HepG2 (cell line): ENCODE measurements around the gene IL24. TPM values are rescaled to one million over a fixed set of nuclear protein-coding genes. Genes with fewer than 3 reads are reported as not detected.

Experiments
- ATAC-seq: fragments of 200-7000 bp; cut with Tn5 transposase; 3 replicates; pipeline ENCODE4 v1.9.1; 2020; ENCODE audit warnings: mild to moderate bottlenecking, moderate library complexity
- BruUV-seq: library from RNA; stranded (reverse); fragments of 400-500 nt; replicated peaks from 2 replicates; lab custom pipeline; 2021; lab: Mats Ljungman, UMichigan
- CTCF ChIA-PET: fragments of 300-600 bp; formaldehyde crosslinking; extraction: SDS; loops from one replicate; lab custom pipeline; 2021; ENCODE audit warnings: low total read pairs, inconsistent platforms, low intra/inter-chr PET ratio; lab: Yijun Ruan, JAX
- POLR2A ChIA-PET: fragments of 350-600 bp; sonication (Branson Sonifier 250); formaldehyde crosslinking; loops from one replicate; lab custom pipeline; 2020; ENCODE audit warnings: antibody characterized with exemption, inconsistent platforms; lab: Yijun Ruan, JAX
- DNase-seq: peaks from one replicate; pipeline ENCODE4 v3.0.0-alpha.2; 2015; ENCODE audit warnings: low spot score
- FAIRE-seq: peaks from 3 replicates; lab custom pipeline; 2011; peaks lifted over from hg19 to GRCh38; lab: Jason Lieb, UNC
- H2AFZ ChIP-seq: one replicate; pipeline ENCODE4 v1.6.1; 2011; ENCODE audit warnings: low read length, inconsistent platforms
- H3K27ac ChIP-seq: fragments of 300-600 bp; 3 replicates; pipeline ENCODE4 v1.8.0; 2011; ENCODE audit warnings: mixed run types, mild to moderate bottlenecking, mixed read lengths, low read length, inconsistent platforms; ENCODE audit not compliant: insufficient read depth; ENCODE audit errors: extremely low read length
- H3K27me3 ChIP-seq, 2 experiments: fragments of 200-600 bp in 1 of 2; 2 replicates in 1 of 2; 3 replicates in 1 of 2; pipeline versions ENCODE4 v1.6.0 to v1.8.0; 2011; ENCODE audit warnings: low read length in 2 of 2, mild to moderate bottlenecking in 2 of 2, moderate library complexity in 2 of 2, inconsistent platforms in 1 of 2; ENCODE audit not compliant: insufficient read depth in 2 of 2, control insufficient read depth in 1 of 2
- H3K36me3 ChIP-seq, 2 experiments: fragments of 200-600 bp in 1 of 2; replicated peaks in 1 of 2; 2 replicates in 1 of 2; 3 replicates in 1 of 2; pipeline versions ENCODE4 v1.5.1 to v1.8.0; 2011; ENCODE audit warnings: low read length in 2 of 2, inconsistent platforms in 1 of 2; ENCODE audit not compliant: insufficient read depth in 2 of 2, control insufficient read depth in 1 of 2
- H3K4me1 ChIP-seq: 2 replicates; pipeline ENCODE4 v1.5.1; 2012; ENCODE audit warnings: low read length, inconsistent platforms; ENCODE audit not compliant: insufficient read depth
- H3K4me2 ChIP-seq: 2 replicates; pipeline ENCODE4 v1.6.0; 2011; ENCODE audit warnings: low read depth, low read length, inconsistent platforms
- H3K4me3 ChIP-seq, 3 experiments: fragments of 200-600 bp in 1 of 3; sonication (generic), shearing (Covaris generic) in 1 of 3; replicated peaks in 1 of 3; 2 replicates each; pipeline ENCODE4 v1.5.1; 2011 to 2016; ENCODE audit warnings: low read length in 3 of 3, inconsistent platforms in 2 of 3, low read depth in 2 of 3, mild to moderate bottlenecking in 2 of 3, control low read depth in 1 of 3, mixed read lengths in 1 of 3; ENCODE audit not compliant: insufficient read depth in 1 of 3
- H3K79me2 ChIP-seq: one replicate; pipeline ENCODE4 v1.6.1; 2011; ENCODE audit warnings: low read length, inconsistent platforms; ENCODE audit not compliant: insufficient read depth
- H3K9ac ChIP-seq: 2 replicates; pipeline ENCODE4 v1.6.0; 2011; ENCODE audit warnings: mild to moderate bottlenecking, low read depth, low read length, inconsistent platforms; ENCODE audit not compliant: insufficient read depth
- H3K9me3 ChIP-seq: 2 replicates; pipeline ENCODE4 v1.5.1; 2012; ENCODE audit warnings: mild to moderate bottlenecking, low read length
- H4K20me1 ChIP-seq: 2 replicates; pipeline ENCODE4 v1.6.0; 2011; ENCODE audit warnings: inconsistent platforms, mild to moderate bottlenecking, low read length, moderate library complexity; ENCODE audit not compliant: insufficient read depth
- CTCF ChIP-seq: sonication (generic); formaldehyde crosslinking; IDR thresholded peaks from 2 replicates; pipeline ENCODE4 v1.5.0; 2020; ENCODE audit warnings: mild to moderate bottlenecking, missing genetic modification reagents, moderate library complexity
- IKZF1 ChIP-seq: fragments of 450-650 bp; IDR thresholded peaks from 2 replicates; pipeline ENCODE4 v1.7.1; 2016
- TCF7L2 ChIP-seq: IDR thresholded peaks from 2 replicates; pipeline ENCODE4 v1.6.1; 2011; ENCODE audit warnings: mild to moderate bottlenecking, low read depth, low read length, moderate library complexity
- TFAP4 ChIP-seq: sonication (generic); IDR thresholded peaks from 2 replicates; pipeline ENCODE4 v1.6.1; 2016; ENCODE audit warnings: low read depth, borderline replicate concordance
- XRCC5 ChIP-seq: fragments of 200-400 bp; formaldehyde crosslinking; optimal IDR thresholded peaks from 2 replicates; pipeline ENCODE3; 2017; ENCODE audit warnings: mild to moderate bottlenecking, low read length
- YY1 ChIP-seq: IDR thresholded peaks from 2 replicates; pipeline ENCODE4 v1.6.1; 2011; ENCODE audit warnings: low read length, low read depth, moderate library complexity, mild to moderate bottlenecking; ENCODE audit not compliant: insufficient read depth, insufficient replicate concordance
- ZFP36 ChIP-seq: fragments of 150-350 bp; IDR thresholded peaks from 2 replicates; pipeline ENCODE4 v1.6.1; 2018; ENCODE audit warnings: borderline replicate concordance, low read length, low read depth; ENCODE audit not compliant: partially characterized antibody
- ZFP41 ChIP-seq: sonication (generic); formaldehyde crosslinking; IDR thresholded peaks from 2 replicates; pipeline ENCODE4 v1.4.0; 2020; ENCODE audit warnings: mild to moderate bottlenecking, missing genetic modification reagents, borderline replicate concordance
- ZNF496 ChIP-seq: sonication (generic); formaldehyde crosslinking; IDR thresholded peaks from 2 replicates; pipeline ENCODE4 v1.8.1; 2023; ENCODE audit warnings: mild to moderate bottlenecking, moderate library complexity, missing genetic modification reagents; ENCODE audit not compliant: insufficient replicate concordance
- ZNF639 ChIP-seq: conservative IDR thresholded peaks from 2 replicates; pipeline ENCODE4 v1.6.1; 2018; ENCODE audit warnings: missing genetic modification reagents
- ZNF644 ChIP-seq: IDR thresholded peaks from 2 replicates; pipeline ENCODE4 v1.6.1; 2016; ENCODE audit warnings: low read depth
- ZSCAN22 ChIP-seq: sonication (generic); formaldehyde crosslinking; IDR thresholded peaks from 2 replicates; pipeline ENCODE4 v1.4.0; 2020; ENCODE audit warnings: mild to moderate bottlenecking, missing genetic modification reagents
- WGBS: methylation state at CpG from one replicate; pipeline ENCODE4 v1.1.6; 2017; ENCODE audit warnings: low lambda C conversion rate; 5-methylcytosine and 5-hydroxymethylcytosine counted together
- in situ Hi-C: cut with HindIII; loops from 2 replicates; pipeline ENCODE4 v1.10.0; 2017; ENCODE audit warnings: low pct_unique_long_range_greater_than_20kb; ENCODE audit not compliant: extremely low pct_ligation_motif_present
- intact Hi-C: fragments of 100-400 bp; cut with micrococcal nuclease; formaldehyde crosslinking; loops from one replicate; pipeline ENCODE4 v1.10.0; 2022; ENCODE audit not compliant: unreplicated experiment
- polyA plus RNA-seq, 8 experiments: library from polyadenylated mRNA; depleted of rRNA in 3 of 8; stranded (reverse) in 7 of 8; unstranded in 1 of 8; fragments of >200 nt; fragmentation: Illumina TruSeq in 4 of 8; extraction: Trizol in 4 of 8; gene quantifications; 2 replicates each; pipeline versions ENCODE4 v1.2.1 to v1.2.3, GENCODE V29; 2011 to 2016; ENCODE audit warnings: low read depth in 4 of 8, missing spikeins in 1 of 8, mixed read lengths in 1 of 8; ENCODE audit not compliant: insufficient read depth in 1 of 8
- total RNA-seq, 5 experiments: library from RNA; depleted of rRNA; stranded (reverse); fragments of >200 nt; fragmentation: Illumina TruSeq; extraction: Trizol; gene quantifications; 2 replicates each; pipeline ENCODE4 v1.2.3, GENCODE V29; 2016; ENCODE audit warnings: low read depth in 1 of 5
- TF ChIP-seq, protein P1 (sequence below): sonication (generic); formaldehyde crosslinking; IDR thresholded peaks from 2 replicates; pipeline ENCODE4 v1.4.0; 2020; ENCODE audit warnings: missing genetic modification reagents, borderline replicate concordance
- TF ChIP-seq, protein P2 (sequence below): sonication (generic); formaldehyde crosslinking; IDR thresholded peaks from 2 replicates; pipeline ENCODE4; 2020; ENCODE audit warnings: missing genetic modification reagents, mild to moderate bottlenecking, borderline replicate concordance

IL24 gene
- total and polyA plus RNA-seq, 2 of the 13 experiments (the other 11 are each of a cell fraction or from before 2014, with no cell fraction given) = not detected

GRCh38 chr1:206907304-206907991 is 10.2 kb downstream of the IL24 start:
- peak; percentile 9 for DNase-seq
- CTCF ChIA-PET = no interaction called here
- H3K27ac ChIP-seq = no peak overlapping the region
- TF ChIP-seq TCF7L2 (no peak), ZNF639 (no peak), ZFP41 (CRISPR knock-in tag) (no peak), YY1 (peak; percentile 50), XRCC5 (peak; percentile 60), ZFP36 (no peak), ZNF644 (CRISPR knock-in tag) (peak; percentile 68; the same call in 1 of the 2 replicates), CTCF (CRISPR knock-in tag) (peak; percentile 57), ZNF496 (CRISPR knock-in tag) (no peak), IKZF1 (no peak), TFAP4 (no peak), ZSCAN22 (CRISPR knock-in tag) (peak; percentile 92)
- TF ChIP-seq, protein P1, sequence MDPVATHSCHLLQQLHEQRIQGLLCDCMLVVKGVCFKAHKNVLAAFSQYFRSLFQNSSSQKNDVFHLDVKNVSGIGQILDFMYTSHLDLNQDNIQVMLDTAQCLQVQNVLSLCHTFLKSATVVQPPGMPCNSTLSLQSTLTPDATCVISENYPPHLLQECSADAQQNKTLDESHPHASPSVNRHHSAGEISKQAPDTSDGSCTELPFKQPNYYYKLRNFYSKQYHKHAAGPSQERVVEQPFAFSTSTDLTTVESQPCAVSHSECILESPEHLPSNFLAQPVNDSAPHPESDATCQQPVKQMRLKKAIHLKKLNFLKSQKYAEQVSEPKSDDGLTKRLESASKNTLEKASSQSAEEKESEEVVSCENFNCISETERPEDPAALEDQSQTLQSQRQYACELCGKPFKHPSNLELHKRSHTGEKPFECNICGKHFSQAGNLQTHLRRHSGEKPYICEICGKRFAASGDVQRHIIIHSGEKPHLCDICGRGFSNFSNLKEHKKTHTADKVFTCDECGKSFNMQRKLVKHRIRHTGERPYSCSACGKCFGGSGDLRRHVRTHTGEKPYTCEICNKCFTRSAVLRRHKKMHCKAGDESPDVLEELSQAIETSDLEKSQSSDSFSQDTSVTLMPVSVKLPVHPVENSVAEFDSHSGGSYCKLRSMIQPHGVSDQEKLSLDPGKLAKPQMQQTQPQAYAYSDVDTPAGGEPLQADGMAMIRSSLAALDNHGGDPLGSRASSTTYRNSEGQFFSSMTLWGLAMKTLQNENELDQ (CRISPR knock-in tag) = no peak
- TF ChIP-seq, protein P2, sequence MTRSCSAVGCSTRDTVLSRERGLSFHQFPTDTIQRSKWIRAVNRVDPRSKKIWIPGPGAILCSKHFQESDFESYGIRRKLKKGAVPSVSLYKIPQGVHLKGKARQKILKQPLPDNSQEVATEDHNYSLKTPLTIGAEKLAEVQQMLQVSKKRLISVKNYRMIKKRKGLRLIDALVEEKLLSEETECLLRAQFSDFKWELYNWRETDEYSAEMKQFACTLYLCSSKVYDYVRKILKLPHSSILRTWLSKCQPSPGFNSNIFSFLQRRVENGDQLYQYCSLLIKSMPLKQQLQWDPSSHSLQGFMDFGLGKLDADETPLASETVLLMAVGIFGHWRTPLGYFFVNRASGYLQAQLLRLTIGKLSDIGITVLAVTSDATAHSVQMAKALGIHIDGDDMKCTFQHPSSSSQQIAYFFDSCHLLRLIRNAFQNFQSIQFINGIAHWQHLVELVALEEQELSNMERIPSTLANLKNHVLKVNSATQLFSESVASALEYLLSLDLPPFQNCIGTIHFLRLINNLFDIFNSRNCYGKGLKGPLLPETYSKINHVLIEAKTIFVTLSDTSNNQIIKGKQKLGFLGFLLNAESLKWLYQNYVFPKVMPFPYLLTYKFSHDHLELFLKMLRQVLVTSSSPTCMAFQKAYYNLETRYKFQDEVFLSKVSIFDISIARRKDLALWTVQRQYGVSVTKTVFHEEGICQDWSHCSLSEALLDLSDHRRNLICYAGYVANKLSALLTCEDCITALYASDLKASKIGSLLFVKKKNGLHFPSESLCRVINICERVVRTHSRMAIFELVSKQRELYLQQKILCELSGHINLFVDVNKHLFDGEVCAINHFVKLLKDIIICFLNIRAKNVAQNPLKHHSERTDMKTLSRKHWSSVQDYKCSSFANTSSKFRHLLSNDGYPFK (CRISPR knock-in tag) = peak; percentile 29; the same call in 1 of the 2 replicates

More at GRCh38 chr1:206907304-206907991, 10.2 kb downstream of the IL24 start:
- Histone ChIP-seq H3K9ac (no peak overlapping the region), H3K79me2 (no peaks in the 10 kb centered on the region), H4K20me1 (no peaks in the 10 kb centered on the region), H3K4me1 (no peaks in the 10 kb centered on the region), H2AFZ (no peak overlapping the region), H3K4me3 (no peak overlapping the region), H3K9me3 (no peaks in the 10 kb centered on the region), H3K36me3 (no peaks in the 10 kb centered on the region), H3K4me2 (no peak overlapping the region; the same call in 1 of the 2 replicates), H3K27me3 (peaks cover 4 to 32% of the 10 kb centered on the region in 2 experiments; a peak in 4 of 5 replicates)
- ATAC-seq (peak; percentile 70), FAIRE-seq (no peak)
- in situ Hi-C loops (loop anchor here (25.0 kb wide), 1 partner anchor 270 kb away; the partner anchor contains the start of gene DYRK3), intact Hi-C loops (no loop called here)
- POLR2A ChIA-PET = no interaction called here
- WGBS = 45% methylated on average over 10 of the region's 23 CpGs
- no TSS peak for BruUV-seq
